DMS153 treated with DMSO at 0.1 percent for 48 hours (cell line): ENCODE data around the gene SPATA17.
A peak's percentile ranks its signal among the peaks of the same experiment; 100 is the strongest.
"Not testable (repeated sequence)": the region's sequence is repeated elsewhere in the genome, so short reads cannot be mapped to it uniquely, and the experiment has no call there.

Experiments used
- DNase-seq: peaks from one replicate; lab custom pipeline; 2025; ENCODE audit not compliant: unreplicated experiment; lab: John Stamatoyannopoulos, UW

Gene SPATA17, protein sequence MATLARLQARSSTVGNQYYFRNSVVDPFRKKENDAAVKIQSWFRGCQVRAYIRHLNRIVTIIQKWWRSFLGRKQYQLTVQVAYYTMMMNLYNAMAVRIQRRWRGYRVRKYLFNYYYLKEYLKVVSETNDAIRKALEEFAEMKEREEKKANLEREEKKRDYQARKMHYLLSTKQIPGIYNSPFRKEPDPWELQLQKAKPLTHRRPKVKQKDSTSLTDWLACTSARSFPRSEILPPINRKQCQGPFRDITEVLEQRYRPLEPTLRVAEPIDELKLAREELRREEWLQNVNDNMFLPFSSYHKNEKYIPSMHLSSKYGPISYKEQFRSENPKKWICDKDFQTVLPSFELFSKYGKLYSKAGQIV

GRCh38 chr1:217630711-217631591, at the start of gene SPATA17, which contains the start of gene GPATCH2:
Gene SPATA17 (plus strand): TSS chr1:217631344. CDS start chr1:217631379, 35 bp downstream.
Gene GPATCH2 (minus strand): TSS chr1:217631090. CDS start chr1:217630971, 119 bp downstream.
- peak; percentile 96 for DNase-seq

DNA sequence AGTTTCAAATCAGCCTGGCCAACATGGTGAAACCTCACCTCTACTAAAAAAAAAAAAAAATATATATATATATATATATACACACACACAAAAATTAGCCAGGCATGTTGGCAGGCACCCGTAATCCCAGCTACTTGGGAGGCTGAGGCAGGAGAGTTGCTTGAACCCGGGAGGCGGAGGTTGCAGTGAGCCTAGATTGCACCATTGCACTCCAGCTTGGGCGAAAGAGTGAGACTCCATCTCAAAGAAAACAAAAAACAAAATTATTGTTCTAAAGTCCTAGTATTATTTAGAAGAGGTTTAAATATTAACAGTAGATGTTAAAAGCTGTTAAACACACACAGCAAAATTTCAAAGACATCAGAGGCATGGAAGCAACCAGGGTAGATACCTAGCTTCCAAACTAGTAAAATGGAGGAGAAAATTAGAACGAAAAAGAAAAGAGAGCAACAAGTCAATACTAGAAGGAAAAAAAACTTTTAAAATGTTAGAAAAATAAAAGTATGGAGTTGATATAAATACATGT, 46.8 kb upstream of the SPATA17 start:
- not testable (repeated sequence) for DNase-seq

DNA sequence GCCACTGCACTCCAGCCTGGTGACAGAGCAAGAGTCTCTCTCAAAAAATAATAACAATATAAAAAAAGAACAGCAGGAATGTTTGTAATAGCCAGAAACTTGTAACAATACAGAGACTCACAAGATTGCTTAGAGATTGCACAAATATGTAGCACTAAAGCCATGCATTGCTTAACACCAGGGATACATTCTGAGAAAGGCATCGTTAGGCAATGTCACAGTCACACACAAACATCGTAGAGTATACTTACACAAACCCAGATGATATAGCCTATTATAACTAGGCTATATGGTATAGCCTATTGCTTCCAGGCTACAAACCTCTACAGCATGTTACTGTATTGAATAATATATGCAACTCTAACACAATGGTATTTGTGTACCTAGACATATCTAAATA, 45.6 kb upstream of the SPATA17 start:
- DNase-seq: no peak

GRCh38 chr1:217586586-217586985, 44.6 kb upstream of the SPATA17 start:
- no peak for DNase-seq

DNA sequence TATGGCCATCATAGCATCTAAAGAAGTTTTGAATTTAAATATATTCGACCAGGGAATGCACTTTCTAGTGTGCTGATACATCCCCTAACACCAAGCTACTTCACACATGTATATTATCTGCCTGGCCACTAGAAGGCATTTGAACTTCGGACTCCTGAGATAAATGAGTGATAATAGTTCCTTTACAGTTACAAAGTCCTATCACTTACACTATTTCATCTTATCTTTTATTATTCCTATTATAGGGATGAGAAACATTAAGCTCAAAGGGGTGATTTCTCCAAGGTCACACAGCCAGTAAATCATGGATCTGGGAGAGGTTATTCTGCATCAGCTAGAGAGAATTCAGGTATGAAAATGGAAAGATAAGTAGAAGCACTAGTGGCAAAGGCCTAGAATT, 40.5 kb upstream of the SPATA17 start:
- DNase-seq: no peak

- DNase-seq: no peak
Observed at GRCh38 chr1:217599154-217599553, 32.0 kb upstream of the SPATA17 start.

DNA sequence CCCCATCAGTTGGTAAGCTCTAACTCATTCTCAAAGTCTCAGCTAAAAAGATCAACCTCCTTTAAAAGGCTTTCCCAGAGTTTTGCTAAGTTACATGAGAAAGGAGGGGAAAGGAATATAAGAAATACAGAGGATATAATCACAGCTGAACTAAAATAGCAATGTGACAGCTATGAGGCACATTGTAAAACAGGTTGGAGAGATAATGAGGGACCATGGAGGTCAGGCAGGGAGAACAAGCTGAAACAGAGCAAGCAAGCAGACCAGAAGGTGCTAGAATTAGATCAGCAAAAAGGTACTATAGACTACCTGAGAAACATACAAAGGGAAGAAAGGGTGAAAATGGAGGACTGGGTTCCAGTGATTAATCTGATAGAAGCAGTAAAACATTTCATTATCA, 28.8 kb upstream of the SPATA17 start:
- DNase-seq: no peak

DNA sequence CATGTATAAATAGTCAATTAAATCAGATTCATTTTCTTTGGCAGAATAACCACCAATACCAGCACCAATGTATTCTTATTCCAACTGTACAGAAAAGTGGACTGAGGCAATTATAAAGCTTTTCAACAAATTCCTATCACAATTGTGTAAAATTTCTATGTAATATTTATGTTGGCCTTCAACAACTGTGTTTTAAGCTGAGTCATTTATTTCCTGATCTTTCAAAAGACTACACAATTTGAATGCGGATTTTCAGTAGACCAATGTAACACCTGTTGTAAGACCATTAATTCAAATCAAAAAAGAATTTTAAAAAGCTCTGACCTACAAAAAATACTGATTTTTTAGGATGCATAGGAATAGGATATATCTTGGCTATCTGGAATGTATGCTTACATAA, 25.8 kb upstream of the SPATA17 start:
- DNase-seq: no peak

GRCh38 chr1:217614200-217614712, 16.9 kb upstream of the SPATA17 start:
- DNase-seq: no peak

DNA sequence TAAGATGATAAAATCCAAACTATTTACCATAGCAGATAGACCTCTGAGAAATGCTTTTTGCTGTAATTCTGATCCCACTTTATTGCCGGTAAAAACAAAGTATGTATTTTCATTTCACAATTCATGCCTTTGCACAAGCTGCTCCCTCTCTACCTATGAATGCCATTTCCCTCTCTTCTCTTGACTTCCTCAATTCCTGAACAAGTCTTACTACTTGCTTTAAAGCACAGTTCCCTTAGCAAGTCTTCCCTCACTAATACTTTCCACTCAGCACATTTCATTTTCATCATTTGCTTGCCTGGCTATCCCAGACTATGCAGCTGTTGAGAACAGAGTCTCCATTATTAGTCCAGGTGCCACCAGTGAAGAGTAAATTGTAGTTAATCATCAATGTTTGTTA, 14.0 kb upstream of the SPATA17 start:
- no peak for DNase-seq

DNA sequence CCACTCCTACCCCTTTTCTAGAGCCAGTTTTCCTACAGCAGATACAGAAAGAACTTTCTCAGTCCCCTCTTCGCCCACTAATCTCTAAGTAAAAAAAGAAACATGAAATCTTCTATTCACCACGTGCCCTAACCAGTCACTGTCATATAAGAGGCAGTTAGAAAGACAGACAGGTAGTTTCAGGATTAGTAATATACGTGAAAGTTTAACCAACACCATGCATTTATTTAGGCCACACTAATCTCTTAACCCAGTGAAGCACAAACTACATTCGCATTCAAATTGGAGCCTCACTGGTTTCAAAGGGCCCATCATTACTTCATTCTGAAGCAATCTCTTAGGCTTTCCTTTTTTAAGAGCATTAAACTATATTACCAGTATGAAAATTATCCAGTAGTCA, 10.3 kb upstream of the SPATA17 start:
- DNase-seq: no peak

DNA sequence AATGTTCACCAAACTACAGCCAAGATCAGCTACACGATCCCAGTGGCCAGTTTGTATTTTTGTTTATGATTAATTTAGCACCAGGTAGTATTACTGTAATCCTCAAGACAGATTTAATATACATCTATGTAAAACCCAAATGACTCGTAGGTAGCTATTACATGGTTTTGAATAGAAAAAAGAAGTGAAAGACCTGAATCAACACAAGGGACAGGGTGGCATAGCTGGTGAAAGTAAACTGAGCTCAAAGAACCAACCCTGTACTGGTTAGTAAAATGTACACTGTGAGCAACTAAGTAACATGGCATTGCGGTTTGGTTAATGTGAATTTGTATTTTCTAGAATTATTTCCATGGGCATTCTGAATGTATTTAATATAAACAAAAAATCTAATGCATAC, 9.1 kb upstream of the SPATA17 start:
- no peak for DNase-seq

DNA sequence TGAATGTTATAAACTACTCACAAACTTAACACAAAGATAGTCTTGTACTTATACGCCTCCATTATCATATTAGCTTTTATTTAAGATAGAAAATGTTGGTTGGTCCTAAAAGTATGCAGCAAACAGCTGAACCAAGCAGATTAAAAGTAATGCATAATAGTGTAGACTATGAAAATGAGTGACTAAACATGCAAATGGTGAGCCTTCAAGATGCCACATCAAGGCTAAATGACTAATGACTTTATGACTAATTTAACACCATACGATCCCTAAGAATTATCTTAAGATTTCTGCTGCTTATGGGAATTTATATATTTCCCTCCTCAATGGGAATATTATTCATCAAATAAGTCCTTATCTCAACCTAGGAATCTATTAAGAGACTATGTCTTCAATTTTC, 4.8 kb upstream of the SPATA17 start:
- no peak for DNase-seq

DNA sequence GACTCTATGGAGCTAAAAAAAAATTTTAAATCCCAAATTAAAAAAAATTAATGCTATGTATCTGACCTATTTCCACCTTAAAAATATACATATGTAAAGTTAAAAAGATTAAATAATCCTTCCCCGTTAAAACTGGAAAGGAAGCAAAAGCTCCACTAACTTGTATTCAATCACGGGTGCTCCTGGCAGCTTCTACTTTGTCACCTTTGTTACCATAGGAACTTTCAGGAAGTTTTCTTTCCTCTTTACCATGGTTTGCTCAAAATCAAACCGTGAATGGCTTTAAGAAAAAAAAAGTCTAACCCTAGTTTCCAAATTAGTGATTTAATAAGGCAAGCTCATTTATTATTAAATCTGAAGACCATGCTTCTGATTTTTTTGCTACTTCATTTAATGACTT, 3.7 kb upstream of the SPATA17 start:
- no peak for DNase-seq

- DNase-seq: no peak
Observed at GRCh38 chr1:217642455-217642854, 11.3 kb downstream of the SPATA17 start.

GRCh38 chr1:217647791-217648190, 16.6 kb downstream of the SPATA17 start:
- no peak for DNase-seq

DNA sequence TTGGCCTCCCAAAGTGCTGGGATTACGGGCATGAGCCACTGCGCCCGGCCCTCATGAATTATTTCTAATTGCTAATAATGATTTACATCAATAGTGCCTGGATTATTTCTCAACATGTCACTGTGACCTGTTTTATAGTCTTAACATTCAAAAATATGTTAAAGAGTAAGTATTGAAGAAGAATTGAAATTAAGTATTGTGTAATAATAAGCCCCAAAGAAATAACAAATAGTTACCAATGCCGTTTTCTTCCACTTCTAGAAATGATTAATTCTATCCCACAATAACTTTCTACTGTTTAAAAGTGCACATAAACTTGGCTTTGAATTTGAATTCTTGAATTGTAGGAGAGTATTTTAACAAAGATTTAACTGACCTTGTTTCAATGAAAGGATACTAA, 19.5 kb downstream of the SPATA17 start:
- DNase-seq: no peak

DNA sequence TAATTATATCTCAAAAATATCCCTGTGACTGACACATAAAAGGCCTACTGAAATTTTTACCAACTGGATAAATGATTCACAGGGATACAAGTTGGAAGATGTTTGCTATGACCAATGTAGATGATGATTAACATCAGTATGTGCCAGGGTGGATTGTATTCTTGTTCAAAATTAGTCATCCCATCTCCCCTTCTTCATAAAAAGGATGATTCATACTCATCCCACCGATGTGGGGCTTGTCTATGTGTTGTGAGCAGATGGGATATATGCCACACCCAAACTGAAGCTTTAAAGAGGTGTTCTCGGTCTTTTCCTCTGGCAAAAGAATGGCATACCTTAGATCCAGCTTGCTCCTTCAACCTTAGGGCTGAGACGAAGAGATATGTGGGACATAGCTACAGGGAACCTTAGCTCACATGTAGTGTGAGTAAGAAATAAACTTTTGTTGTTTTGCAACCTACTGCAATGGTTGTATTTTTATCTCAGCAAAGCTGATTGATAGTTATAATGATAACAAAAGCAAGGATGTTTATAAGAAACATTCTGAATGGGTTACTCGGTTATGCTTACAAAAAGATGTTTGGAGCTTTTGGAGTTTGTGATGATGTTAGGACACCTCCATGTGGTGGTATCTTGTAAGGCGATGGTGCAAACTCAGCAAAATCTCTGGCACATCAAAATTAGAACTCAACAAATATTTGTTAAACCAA, 29.4 kb downstream of the SPATA17 start:
- peak; percentile 12 for DNase-seq

DNA sequence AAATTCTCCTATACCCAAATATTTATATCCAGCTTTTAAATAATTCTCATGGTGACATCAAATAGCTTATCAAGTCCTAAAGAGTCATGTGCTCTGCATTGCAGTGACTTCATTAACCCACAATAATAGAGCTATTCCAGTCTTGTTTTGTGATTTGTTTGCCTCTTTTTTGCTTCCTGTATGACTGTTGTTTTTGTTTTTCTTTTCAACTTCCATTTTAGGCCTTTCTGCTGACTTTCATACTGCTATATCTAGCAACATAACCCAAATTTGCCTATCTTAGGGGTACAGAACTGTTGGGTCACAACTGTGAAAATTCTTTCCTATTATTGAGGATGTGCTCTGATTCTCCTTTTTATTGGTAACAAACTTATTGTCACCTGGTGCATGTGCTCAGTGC, 30.3 kb downstream of the SPATA17 start:
- no peak for DNase-seq

GRCh38 chr1:217668351-217668940, 37.3 kb downstream of the SPATA17 start:
- DNase-seq: no peak

DNA sequence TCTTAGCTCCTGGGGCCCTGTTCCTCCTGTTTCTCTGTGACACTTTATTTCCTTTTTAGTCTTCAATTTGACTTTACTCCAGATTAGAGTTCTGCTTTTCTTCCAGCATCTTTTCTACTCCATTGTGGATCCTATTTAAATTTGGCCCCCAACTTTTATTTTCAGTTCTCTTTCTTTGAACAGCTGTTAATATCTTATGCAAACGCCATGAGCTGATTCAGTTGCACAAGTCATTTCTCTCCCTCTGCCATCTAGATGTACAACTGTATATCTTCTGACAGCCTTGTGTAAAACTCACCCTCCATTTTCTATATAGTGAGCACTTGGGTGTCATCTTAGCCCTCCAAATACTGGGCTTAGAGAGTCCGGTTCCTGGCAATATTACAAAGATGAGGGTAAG, 42.2 kb downstream of the SPATA17 start:
- DNase-seq: no peak
